Measurements from ENCODE around the gene LEMD3. TPM values are rescaled to one million over a fixed set of nuclear protein-coding genes. Genes with fewer than 3 reads are reported as not detected.

LEMD3 gene
- polyA plus RNA-seq, 1 donor from 2014 or later: 41.0 TPM

- Histone ChIP-seq H3K79me2 (replicated peaks; ENCODE audit: insufficient read depth, low read length) (no peaks in the 10 kb centered on the region), H3K36me3 (ENCODE audit: insufficient read depth, low read length) (no peaks in the 10 kb centered on the region), H4K20me1 (ENCODE audit: insufficient read depth) (no peaks in the 10 kb centered on the region), H3K4me2 (ENCODE audit: low read length) (no peak overlapping the region), H3K9me2 (ENCODE audit: insufficient read depth, low read length) (no peaks in the 10 kb centered on the region), H3K27ac (ENCODE audit: low read length) (no peak overlapping the region), H2AFZ (ENCODE audit: low read depth, low read length) (no peak overlapping the region), H3K27me3 (ENCODE audit: insufficient read depth, low read depth, low read length) (no peaks in the 10 kb centered on the region), H3K9ac (ENCODE audit: low read length) (no peak overlapping the region), H3F3A (ENCODE audit: insufficient read depth, low read length, poor library complexity, severe bottlenecking) (no peaks in the 10 kb centered on the region), H3K4me3 (ENCODE audit: low read length) (no peak overlapping the region), H3K9me3 (ENCODE audit: low read length) (no peaks in the 10 kb centered on the region)
- TF ChIP-seq EZH2 (IDR thresholded peaks at IDR 0.05; ENCODE audit: borderline replicate concordance, insufficient read depth, low read length, poor library complexity, severe bottlenecking) (no peak), RAD21 (conservative IDR thresholded peaks at IDR 0.05) (no peak), SMC3 (conservative IDR thresholded peaks at IDR 0.05; ENCODE audit: poor library complexity) (no peak), TAF1 (IDR thresholded peaks at IDR 0.05; ENCODE audit: low read depth) (no peak), MXI1 (conservative IDR thresholded peaks at IDR 0.05; ENCODE audit: poor library complexity, severe bottlenecking) (no peak), REST (IDR thresholded peaks at IDR 0.05; ENCODE audit: borderline replicate concordance) (no peak), EP300 (conservative IDR thresholded peaks at IDR 0.05; ENCODE audit: poor library complexity, severe bottlenecking) (no peak), POLR2AphosphoS5 (IDR thresholded peaks at IDR 0.05) (no peak)
- TF ChIP-seq, protein P1, sequence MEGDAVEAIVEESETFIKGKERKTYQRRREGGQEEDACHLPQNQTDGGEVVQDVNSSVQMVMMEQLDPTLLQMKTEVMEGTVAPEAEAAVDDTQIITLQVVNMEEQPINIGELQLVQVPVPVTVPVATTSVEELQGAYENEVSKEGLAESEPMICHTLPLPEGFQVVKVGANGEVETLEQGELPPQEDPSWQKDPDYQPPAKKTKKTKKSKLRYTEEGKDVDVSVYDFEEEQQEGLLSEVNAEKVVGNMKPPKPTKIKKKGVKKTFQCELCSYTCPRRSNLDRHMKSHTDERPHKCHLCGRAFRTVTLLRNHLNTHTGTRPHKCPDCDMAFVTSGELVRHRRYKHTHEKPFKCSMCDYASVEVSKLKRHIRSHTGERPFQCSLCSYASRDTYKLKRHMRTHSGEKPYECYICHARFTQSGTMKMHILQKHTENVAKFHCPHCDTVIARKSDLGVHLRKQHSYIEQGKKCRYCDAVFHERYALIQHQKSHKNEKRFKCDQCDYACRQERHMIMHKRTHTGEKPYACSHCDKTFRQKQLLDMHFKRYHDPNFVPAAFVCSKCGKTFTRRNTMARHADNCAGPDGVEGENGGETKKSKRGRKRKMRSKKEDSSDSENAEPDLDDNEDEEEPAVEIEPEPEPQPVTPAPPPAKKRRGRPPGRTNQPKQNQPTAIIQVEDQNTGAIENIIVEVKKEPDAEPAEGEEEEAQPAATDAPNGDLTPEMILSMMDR (IDR thresholded peaks at IDR 0.05; ENCODE audit: poor library complexity, severe bottlenecking): no peak
These were observed 12.3 kb upstream of the LEMD3 start for GRCh38 chr12:65157091-65157490.

GRCh38 chr12:65162609-65163008 is 6.8 kb upstream of the LEMD3 start:
- Histone ChIP-seq H3K9me3 (ENCODE audit: low read length) (no peaks in the 10 kb centered on the region), H3F3A (ENCODE audit: insufficient read depth, low read length, poor library complexity, severe bottlenecking) (no peaks in the 10 kb centered on the region), H3K79me2 (replicated peaks; ENCODE audit: insufficient read depth, low read length) (no peaks in the 10 kb centered on the region), H3K27me3 (ENCODE audit: insufficient read depth, low read depth, low read length) (peaks cover 3% of the 10 kb centered on the region), H3K9ac (ENCODE audit: low read length) (no peak overlapping the region), H3K4me3 (ENCODE audit: low read length) (no peak overlapping the region), H3K27ac (ENCODE audit: low read length) (no peak overlapping the region), H3K9me2 (ENCODE audit: insufficient read depth, low read length) (no peaks in the 10 kb centered on the region), H2AFZ (ENCODE audit: low read depth, low read length) (no peak overlapping the region), H3K36me3 (ENCODE audit: insufficient read depth, low read length) (no peaks in the 10 kb centered on the region), H3K4me2 (ENCODE audit: low read length) (no peak overlapping the region), H4K20me1 (ENCODE audit: insufficient read depth) (no peaks in the 10 kb centered on the region)
- no peak for TF ChIP-seq SMC3 (conservative IDR thresholded peaks at IDR 0.05; ENCODE audit: poor library complexity)
- no peak for TF ChIP-seq REST (IDR thresholded peaks at IDR 0.05; ENCODE audit: borderline replicate concordance)
- TF ChIP-seq, protein P1 (IDR thresholded peaks at IDR 0.05; ENCODE audit: poor library complexity, severe bottlenecking): no peak
- TF ChIP-seq MXI1 (conservative IDR thresholded peaks at IDR 0.05; ENCODE audit: poor library complexity, severe bottlenecking): no peak
- TF ChIP-seq RAD21 (conservative IDR thresholded peaks at IDR 0.05): no peak
- no peak for TF ChIP-seq EZH2 (IDR thresholded peaks at IDR 0.05; ENCODE audit: borderline replicate concordance, insufficient read depth, low read length, poor library complexity, severe bottlenecking)
- no peak for TF ChIP-seq TAF1 (IDR thresholded peaks at IDR 0.05; ENCODE audit: low read depth)
- TF ChIP-seq EP300 (conservative IDR thresholded peaks at IDR 0.05; ENCODE audit: poor library complexity, severe bottlenecking): no peak
- TF ChIP-seq POLR2AphosphoS5 (IDR thresholded peaks at IDR 0.05): no peak
